Measurements from ENCODE around the gene NTRK1. TPM values are rescaled to one million over a fixed set of nuclear protein-coding genes. Genes with fewer than 3 reads are reported as not detected.

Gene NTRK1
- total and polyA plus RNA-seq, 2 of the 4 experiments (the other 2 are of a cell fraction) = not detected

GRCh38 chr1:156836041-156836654, 24.5 kb upstream of the NTRK1 start:
- POLR2A ChIA-PET (ENCODE audit: unreplicated experiment) = no interaction called here

More at GRCh38 chr1:156836041-156836654, 24.5 kb upstream of the NTRK1 start:
- H2AK5ac ChIP-seq (ENCODE audit: low read depth, low read length) = no peak overlapping the region
- ATAC-seq (ENCODE audit: low read depth) (no peak), DNase-seq (no peak)
- H2AK9ac ChIP-seq (replicated peaks; ENCODE audit: low read depth, low read length, poor library complexity) = no peak overlapping the region
- H3K27ac ChIP-seq (ENCODE audit: insufficient read depth, low read length) = no peak overlapping the region
- no peaks in the 10 kb centered on the region for H3K9me3 ChIP-seq (ENCODE audit: control insufficient read depth, insufficient read depth, low read length)
- no peak overlapping the region for H3K4ac ChIP-seq (ENCODE audit: low read depth, low read length)
- H3K4me3 ChIP-seq (ENCODE audit: insufficient read depth, low read depth, low read length) = no peak overlapping the region
- TF ChIP-seq, protein P1, sequence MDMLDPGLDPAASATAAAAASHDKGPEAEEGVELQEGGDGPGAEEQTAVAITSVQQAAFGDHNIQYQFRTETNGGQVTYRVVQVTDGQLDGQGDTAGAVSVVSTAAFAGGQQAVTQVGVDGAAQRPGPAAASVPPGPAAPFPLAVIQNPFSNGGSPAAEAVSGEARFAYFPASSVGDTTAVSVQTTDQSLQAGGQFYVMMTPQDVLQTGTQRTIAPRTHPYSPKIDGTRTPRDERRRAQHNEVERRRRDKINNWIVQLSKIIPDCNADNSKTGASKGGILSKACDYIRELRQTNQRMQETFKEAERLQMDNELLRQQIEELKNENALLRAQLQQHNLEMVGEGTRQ (IDR thresholded peaks at IDR 0.05; ENCODE audit: low read depth, low read length) = no peak
- TF ChIP-seq MAFK (IDR thresholded peaks at IDR 0.05; ENCODE audit: low read depth, low read length) (no peak), MAZ (IDR thresholded peaks at IDR 0.05; ENCODE audit: borderline replicate concordance, low read depth, low read length) (no peak), POLR2A (IDR thresholded peaks at IDR 0.05; ENCODE audit: low read depth, low read length) (no peak), SMC3 (IDR thresholded peaks at IDR 0.05; ENCODE audit: low read depth, low read length) (no peak), RFX5 (IDR thresholded peaks at IDR 0.05; ENCODE audit: low read depth, low read length) (no peak), FOS (IDR thresholded peaks at IDR 0.05; ENCODE audit: low read depth, low read length) (no peak), CEBPB (IDR thresholded peaks at IDR 0.05; ENCODE audit: low read depth, low read length) (no peak), RCOR1 (IDR thresholded peaks at IDR 0.05; ENCODE audit: insufficient replicate concordance, low read length) (no peak), MXI1 (IDR thresholded peaks at IDR 0.05; ENCODE audit: borderline replicate concordance, low read depth, low read length) (no peak), ELK1 (IDR thresholded peaks at IDR 0.05; ENCODE audit: borderline replicate concordance, low read depth, low read length) (no peak), NFE2L2 (IDR thresholded peaks at IDR 0.05; ENCODE audit: low read depth, low read length) (no peak), BHLHE40 (IDR thresholded peaks at IDR 0.05; ENCODE audit: low read depth, low read length) (no peak), CTCF (conservative IDR thresholded peaks at IDR 0.05; ENCODE audit: low read depth, low read length) (no peak), RAD21 (IDR thresholded peaks at IDR 0.05; ENCODE audit: low read length) (no peak), CHD1 (IDR thresholded peaks at IDR 0.05; ENCODE audit: low read depth, low read length) (no peak)
- H3K9ac ChIP-seq (ENCODE audit: low read depth, low read length) = no peak overlapping the region
- H2BK20ac ChIP-seq (ENCODE audit: low read depth, low read length) = no peak overlapping the region
- no peaks in the 10 kb centered on the region for H3K79me1 ChIP-seq (ENCODE audit: low read depth in 1 of 2, low read length in 2 of 2)
- H3K9me1 ChIP-seq (ENCODE audit: insufficient read depth, low read length) = no peaks in the 10 kb centered on the region
- CTCF ChIA-PET = interaction anchor here (3.7 kb wide), 1 partner anchor 24 kb away, joined by 26 read pairs; the partner anchor contains the start of genes INSRR and NTRK1
- no peaks in the 10 kb centered on the region for H3K36me3 ChIP-seq (ENCODE audit: control insufficient read depth, insufficient read depth, low read length)
- H2BK120ac ChIP-seq (ENCODE audit: low read depth, low read length) = no peak overlapping the region
- no peak overlapping the region for H2BK15ac ChIP-seq (ENCODE audit: low read depth, low read length)
- no TSS peak for BruUV-seq (replicated peaks)
- no peak overlapping the region for H2AFZ ChIP-seq (replicated peaks; ENCODE audit: low read length, poor library complexity)
- H3K4me2 ChIP-seq (ENCODE audit: low read depth, low read length) = no peak overlapping the region
- no peak overlapping the region for H4K91ac ChIP-seq (ENCODE audit: insufficient read depth, low read depth, low read length)
- no peak overlapping the region for H3K18ac ChIP-seq (ENCODE audit: low read depth, low read length)
- no peak overlapping the region for H2BK5ac ChIP-seq (ENCODE audit: low read depth, low read length, poor library complexity, severe bottlenecking)
- in situ Hi-C loops (cut with MboI; ENCODE audit: low sequenced_read_pairs) (no loop called here), dilution Hi-C loops (cut with HindIII; ENCODE audit: low sequenced_read_pairs, unreplicated experiment) (no loop called here), intact Hi-C loops (cut with micrococcal nuclease) (no loop called here)
- no CpG with 5 or more reads among the region's 5 CpGs for WGBS, 2 experiments (ENCODE audit: extremely low coverage in 2 of 2, insufficient read length in 1 of 2)
- no peaks in the 10 kb centered on the region; the same call in 1 of the 2 replicates for H4K20me1 ChIP-seq (ENCODE audit: insufficient read depth, low read length)
- no peaks in the 10 kb centered on the region for H3K4me1 ChIP-seq (ENCODE audit: control insufficient read depth, insufficient read depth, low read length)
- no peak overlapping the region for H4K5ac ChIP-seq (ENCODE audit: low read depth, low read length)
- peaks cover 82% of the 10 kb centered on the region for H3K27me3 ChIP-seq (ENCODE audit: control insufficient read depth, insufficient read depth, low read length)
- H3K56ac ChIP-seq (ENCODE audit: extremely low read depth, insufficient read depth, low read length) = no peak overlapping the region
- no peak overlapping the region for H3K23ac ChIP-seq (ENCODE audit: low read depth, low read length)
- H4K8ac ChIP-seq (ENCODE audit: low read depth in 2 of 2, low read length in 2 of 2) = no peak overlapping the region
- H3K14ac ChIP-seq (replicated peaks; ENCODE audit: low read depth, low read length) = no peak overlapping the region
